IMR-90 (cell line): ENCODE measurements around the gene ME1. TPM values are rescaled to one million over a fixed set of nuclear protein-coding genes. Genes with fewer than 3 reads are reported as not detected.

ENCODE experiments used
- ATAC-seq: fragments of 200-7000 bp; cut with Tn5 transposase; 2 replicates; pipeline ENCODE4 v1.9.1; 2020; ENCODE audit warnings: low read depth, mild to moderate bottlenecking, moderate library complexity
- BruUV-seq: library from RNA; stranded (reverse); fragments of 400-500 nt; replicated peaks from 2 replicates; lab custom pipeline; 2021; lab: Mats Ljungman, UMichigan
- CTCF ChIA-PET: fragments of 300-600 bp; formaldehyde crosslinking; extraction: SDS; loops from one replicate; lab custom pipeline; 2021; ENCODE audit warnings: antibody characterized with exemption; lab: Yijun Ruan, JAX
- POLR2A ChIA-PET: fragments of 300-600 bp; sonication (Branson Sonifier 250); formaldehyde crosslinking; loops from one replicate; lab custom pipeline; 2022; ENCODE audit warnings: antibody characterized with exemption; ENCODE audit not compliant: unreplicated experiment; lab: Charles Lee
- DNase-seq: peaks from one replicate; pipeline ENCODE4 v3.0.0; 2013
- H2AFZ ChIP-seq: replicated peaks from 2 replicates; pipeline ENCODE3; 2013; ENCODE audit warnings: low read length, mild to moderate bottlenecking; ENCODE audit not compliant: poor library complexity
- H2AK5ac ChIP-seq: 2 replicates; pipeline ENCODE4 v1.6.1; 2013; ENCODE audit warnings: low read depth, low read length, inconsistent platforms
- H2AK9ac ChIP-seq: replicated peaks from 2 replicates; pipeline ENCODE3; 2013; ENCODE audit warnings: mild to moderate bottlenecking, low read depth, low read length, moderate library complexity; ENCODE audit not compliant: poor library complexity
- H2BK120ac ChIP-seq: 2 replicates; pipeline ENCODE4 v1.6.1; 2013; ENCODE audit warnings: low read depth, low read length, inconsistent platforms
- H2BK15ac ChIP-seq: 3 replicates; pipeline ENCODE4 v1.6.1; 2013; ENCODE audit warnings: low read depth, low read length, inconsistent platforms
- H2BK20ac ChIP-seq: 2 replicates; pipeline ENCODE4 v1.6.1; 2013; ENCODE audit warnings: low read depth, mild to moderate bottlenecking, inconsistent platforms, low read length, moderate library complexity
- H2BK5ac ChIP-seq: 2 replicates; pipeline ENCODE4 v1.6.1; 2013; ENCODE audit warnings: mild to moderate bottlenecking, low read depth, low read length, inconsistent platforms; ENCODE audit not compliant: poor library complexity, severe bottlenecking
- H3K14ac ChIP-seq: replicated peaks from 2 replicates; pipeline ENCODE4 v1.6.1; 2013; ENCODE audit warnings: low read depth, low read length, inconsistent platforms
- H3K18ac ChIP-seq: 2 replicates; pipeline ENCODE4 v1.6.1; 2013; ENCODE audit warnings: low read depth, low read length, control low read depth
- H3K23ac ChIP-seq: 2 replicates; pipeline ENCODE4 v1.6.1; 2013; ENCODE audit warnings: low read depth, low read length, inconsistent platforms
- H3K27ac ChIP-seq: 2 replicates; pipeline ENCODE4 v1.5.1; 2013; ENCODE audit warnings: mild to moderate bottlenecking, control low read depth, low read length; ENCODE audit not compliant: insufficient read depth
- H3K27me3 ChIP-seq: 2 replicates; pipeline ENCODE4 v1.6.1; 2013; ENCODE audit warnings: low read length; ENCODE audit not compliant: control insufficient read depth, insufficient read depth
- H3K36me3 ChIP-seq: 2 replicates; pipeline ENCODE4 v1.6.1; 2013; ENCODE audit warnings: low read length, mixed read lengths; ENCODE audit not compliant: control insufficient read depth, insufficient read depth
- H3K4ac ChIP-seq: 2 replicates; pipeline ENCODE4 v1.6.1; 2013; ENCODE audit warnings: low read depth, low read length, inconsistent platforms
- H3K4me1 ChIP-seq: 2 replicates; pipeline ENCODE4 v1.6.1; 2013; ENCODE audit warnings: low read length, mixed read lengths; ENCODE audit not compliant: control insufficient read depth, insufficient read depth
- H3K4me2 ChIP-seq: 2 replicates; pipeline ENCODE4 v1.6.1; 2013; ENCODE audit warnings: low read depth, mild to moderate bottlenecking, control low read depth, low read length, moderate library complexity
- H3K4me3 ChIP-seq: 2 replicates; pipeline ENCODE4 v1.5.1; 2013; ENCODE audit warnings: low read depth, mild to moderate bottlenecking, control low read depth, low read length, moderate library complexity; ENCODE audit not compliant: insufficient read depth
- H3K56ac ChIP-seq: 2 replicates; pipeline ENCODE4 v1.6.1; 2013; ENCODE audit warnings: low read length, inconsistent platforms; ENCODE audit not compliant: insufficient read depth; ENCODE audit errors: extremely low read depth
- H3K79me1 ChIP-seq, 2 experiments: 2 replicates each; pipeline ENCODE4 v1.6.1; 2013; ENCODE audit warnings: low read length in 2 of 2, inconsistent platforms in 1 of 2, low read depth in 1 of 2
- H3K9ac ChIP-seq: 2 replicates; pipeline ENCODE4 v1.6.1; 2013; ENCODE audit warnings: low read depth, low read length, control low read depth
- H3K9me1 ChIP-seq: 2 replicates; pipeline ENCODE4 v1.6.1; 2013; ENCODE audit warnings: low read length, inconsistent platforms; ENCODE audit not compliant: insufficient read depth
- H3K9me3 ChIP-seq: 2 replicates; pipeline ENCODE4 v1.6.1; 2013; ENCODE audit warnings: low read length; ENCODE audit not compliant: control insufficient read depth, insufficient read depth
- H4K20me1 ChIP-seq: 2 replicates; pipeline ENCODE4 v1.6.1; 2013; ENCODE audit warnings: low read length, inconsistent platforms; ENCODE audit not compliant: insufficient read depth
- H4K5ac ChIP-seq: 2 replicates; pipeline ENCODE4 v1.6.1; 2013; ENCODE audit warnings: mild to moderate bottlenecking, low read depth, low read length, control low read depth
- H4K8ac ChIP-seq, 2 experiments: 2 replicates each; pipeline ENCODE4 v1.6.1; 2013; ENCODE audit warnings: low read depth in 2 of 2, low read length in 2 of 2, control low read depth in 1 of 2, inconsistent platforms in 1 of 2
- H4K91ac ChIP-seq: 2 replicates; pipeline ENCODE4 v1.6.1; 2013; ENCODE audit warnings: low read depth, low read length, inconsistent platforms; ENCODE audit not compliant: insufficient read depth
- MXI1 ChIP-seq: IDR thresholded peaks from 2 replicates; pipeline ENCODE4 v1.6.1; 2012; ENCODE audit warnings: low read depth, mild to moderate bottlenecking, low read length, moderate library complexity, borderline replicate concordance
- NFE2L2 ChIP-seq: fragments of 150-350 bp; IDR thresholded peaks from 2 replicates; pipeline ENCODE4 v1.6.1; 2016; ENCODE audit warnings: low read depth, mild to moderate bottlenecking, low read length
- RAD21 ChIP-seq: IDR thresholded peaks from 2 replicates; pipeline ENCODE4 v1.6.1; 2012; ENCODE audit warnings: low read length, improper control_type of control experiment
- WGBS, 2 experiments: methylation state at CpG; one replicate each; pipeline versions ENCODE4 v1.1.5 to v1.1.7; 2013; ENCODE audit warnings: missing lambda C conversion rate in 2 of 2; ENCODE audit not compliant: insufficient read length in 1 of 2; ENCODE audit errors: extremely low coverage in 2 of 2; 5-methylcytosine and 5-hydroxymethylcytosine counted together
- dilution Hi-C: fragments of 300-500 bp; cut with HindIII; formaldehyde crosslinking; loops from one replicate; pipeline ENCODE4 v1.14.3; 2018; ENCODE audit warnings: low sequenced_read_pairs; ENCODE audit not compliant: unreplicated experiment
- in situ Hi-C: fragments of 300-500 bp; cut with MboI; formaldehyde crosslinking; loops from 3 replicates; pipeline ENCODE4 v1.14.3; 2019; ENCODE audit warnings: low sequenced_read_pairs, inconsistent platforms, mixed read lengths
- intact Hi-C: fragments of 100-400 bp; cut with micrococcal nuclease; formaldehyde crosslinking; loops from 2 replicates; pipeline ENCODE4 v1.10.0; 2022
- polyA plus RNA-seq, 3 experiments: library from polyadenylated mRNA; depleted of rRNA; stranded (reverse); fragments of >200 nt; gene quantifications; 2 replicates each; pipeline ENCODE4 v1.2.3, GENCODE V29; 2012; ENCODE audit warnings: low replicate concordance in 1 of 3
- total RNA-seq: library from RNA; depleted of rRNA; stranded (reverse); fragments of >200 nt; gene quantifications from 2 replicates; pipeline ENCODE4 v1.2.3, GENCODE V29; 2012

ME1 gene
- total and polyA plus RNA-seq, 2 of the 4 experiments (the other 2 are of a cell fraction): 21.5 to 24.4 TPM

GRCh38 chr6:83470587-83470986, 39.7 kb upstream of the ME1 start:
- no peaks in the 10 kb centered on the region for H3K4me1 ChIP-seq
- DNase-seq (no peak), ATAC-seq (no peak)
- H3K36me3 ChIP-seq: no peaks in the 10 kb centered on the region
- intact Hi-C loops: no loop called here
- ChIA-PET CTCF (no interaction called here), POLR2A (no interaction called here)
- no CpG with 5 or more reads among the region's 3 CpGs for WGBS, 2 experiments
- no peak overlapping the region for H3K23ac ChIP-seq
- no peak overlapping the region for H3K9ac ChIP-seq
- H3K9me1 ChIP-seq: no peaks in the 10 kb centered on the region
- no peak overlapping the region for H4K8ac ChIP-seq
- H2AFZ ChIP-seq: no peak overlapping the region
- no peak overlapping the region for H2AK5ac ChIP-seq
- H3K27me3 ChIP-seq: peaks cover 5% of the 10 kb centered on the region; the same call in 1 of the 2 replicates
- no peak overlapping the region for H2BK15ac ChIP-seq
- H4K20me1 ChIP-seq: no peaks in the 10 kb centered on the region
- no peak overlapping the region for H3K14ac ChIP-seq
- in situ Hi-C loops: no loop called here
- BruUV-seq: no TSS peak
- no peak overlapping the region for H2BK5ac ChIP-seq
- no peaks in the 10 kb centered on the region for H3K9me3 ChIP-seq
- dilution Hi-C loops: no loop called here
- no peak overlapping the region for H3K18ac ChIP-seq
- H4K91ac ChIP-seq: no peak overlapping the region
- no peak overlapping the region for H2BK120ac ChIP-seq
- H3K4ac ChIP-seq: no peak overlapping the region
- TF ChIP-seq MXI1: no peak
- no peak for TF ChIP-seq RAD21
- no peak for TF ChIP-seq NFE2L2
- H3K4me2 ChIP-seq: no peak overlapping the region
- no peak overlapping the region for H4K5ac ChIP-seq
- no peak overlapping the region for H2BK20ac ChIP-seq
- no peak overlapping the region for H3K56ac ChIP-seq
- no peaks in the 10 kb centered on the region for H3K79me1 ChIP-seq
- H3K4me3 ChIP-seq: no peak overlapping the region
- no peak overlapping the region for H2AK9ac ChIP-seq
- H3K27ac ChIP-seq: no peak overlapping the region
